Measurements from ENCODE around the gene WNT9B. TPM values are rescaled to one million over a fixed set of nuclear protein-coding genes. Genes with fewer than 3 reads are reported as not detected.

The WNT9B gene
- not detected in 2 replicates for total RNA-seq

DNA sequence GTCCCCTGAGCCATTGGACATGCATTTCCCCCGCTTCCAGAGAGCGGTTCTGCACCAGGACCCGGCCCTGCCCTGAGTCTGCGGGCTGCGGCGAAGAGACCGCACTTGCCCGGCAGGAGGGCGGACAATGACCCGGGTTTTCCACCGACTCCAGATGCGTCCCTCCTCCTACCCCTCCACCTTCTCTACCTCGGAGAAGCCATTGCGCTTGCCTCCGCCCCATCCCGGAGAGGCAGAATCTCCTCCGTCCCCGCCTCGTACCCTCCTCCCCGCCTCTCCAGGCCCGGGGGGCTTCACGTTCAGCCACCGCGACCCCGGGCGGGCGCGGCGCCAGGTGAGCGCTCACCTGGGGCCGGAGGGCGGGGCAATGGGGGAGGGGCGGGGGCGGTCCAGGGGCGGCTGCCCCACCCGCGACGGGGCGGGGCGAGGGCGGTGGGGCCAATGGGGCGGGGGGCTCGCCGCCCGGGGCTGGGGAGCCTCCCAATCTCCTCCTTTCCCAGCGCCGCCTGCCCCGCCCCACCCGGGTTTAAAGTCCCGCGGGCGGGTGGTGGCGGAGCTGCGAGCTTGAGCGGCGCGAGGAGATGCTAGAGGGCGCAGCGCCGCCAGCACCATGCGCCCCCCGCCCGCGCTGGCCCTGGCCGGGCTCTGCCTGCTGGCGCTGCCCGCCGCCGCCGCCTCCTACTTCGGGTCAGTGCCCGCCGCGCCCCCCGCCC lies at the start of gene WNT9B:
TSS of gene WNT9B (plus strand) at position 555 of the 713 bp plus-strand sequence. CDS start at position 611, 56 bp downstream.

DNA sequence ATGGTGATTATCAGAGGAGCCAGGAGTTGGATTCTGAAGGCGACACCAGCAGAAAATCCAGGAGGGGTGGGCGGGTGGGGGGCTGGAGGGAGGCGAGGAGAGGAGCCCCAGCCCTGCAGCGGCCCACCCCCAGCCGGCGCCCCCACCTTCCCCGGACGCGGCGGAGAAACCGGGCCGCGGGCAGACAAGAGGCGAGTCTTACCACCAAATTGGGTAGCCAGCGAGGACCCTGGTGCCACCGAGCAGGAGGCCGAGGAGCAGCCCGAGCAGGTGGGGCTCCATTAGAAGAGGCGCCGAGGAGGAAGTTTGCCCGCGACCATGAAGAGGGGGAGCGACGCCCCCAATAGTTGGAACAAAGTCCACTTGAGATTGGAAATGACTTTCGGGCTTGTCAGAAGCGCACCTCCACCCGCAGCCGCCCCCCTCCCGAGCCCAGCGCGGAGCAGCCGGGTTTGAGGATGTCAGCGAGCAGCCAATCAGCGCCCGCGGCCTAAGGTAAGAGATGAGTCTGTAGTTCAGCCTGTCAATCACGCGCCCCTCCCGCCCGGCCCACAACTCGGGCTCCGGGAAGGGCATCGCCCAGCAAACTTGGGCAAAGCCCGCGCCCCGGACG lies 33.0 kb upstream of the WNT9B start, which contains the start of gene WNT3:
TSS of gene WNT3 (minus strand) at position 377 of the 613 bp plus-strand sequence. CDS start at position 282, 95 bp downstream.

GRCh38 chr17:46922804-46923635 lies 71.6 kb downstream of the WNT9B start, which contains the start of gene GOSR2:
Gene GOSR2, plus strand, starts transcription at chr17:46923160. Its CDS starts 33 bp downstream, at chr17:46923193.

Small RNA genes lying within 50 kb of the gene (small RNA-seq; reads per million reads assigned to genes)
- gene RNU6ATAC3P, result not detected

Other genes with a start within 250 kb of the WNT9B start
- gene WNT3, start 32.9 kb upstream of the WNT9B start, total RNA-seq, result 1.2 and 1.3 TPM in 2 replicates
- gene GOSR2, start 71.6 kb downstream of the WNT9B start, total RNA-seq, result 56.7 and 57.8 TPM in 2 replicates
- not detected in 2 replicates for gene RPRML, start 127.7 kb downstream of the WNT9B start, total RNA-seq

All from vein endothelial cell (primary cell).